Measurements from ENCODE around the gene OR5H1. TPM values are rescaled to one million over a fixed set of nuclear protein-coding genes. Genes with fewer than 3 reads are reported as not detected.
"Not testable (repeated sequence)": the region's sequence is repeated elsewhere in the genome, so short reads cannot be mapped to it uniquely, and the experiment has no call there.

OR5H1 gene
- total and polyA plus RNA-seq, 2 experiments from 2014 or later = not detected

- Histone ChIP-seq H3K4me1 (ENCODE audit: low read depth) (no peaks in the 10 kb centered on the region), H3K27ac (no peak overlapping the region), H3K4me3 (no peak overlapping the region), H3K27me3 (no peaks in the 10 kb centered on the region), H3K36me3 (no peaks in the 10 kb centered on the region), H3K9me3 (ENCODE audit: low read depth) (no peaks in the 10 kb centered on the region)
- DNase-seq (ENCODE audit: low read depth in 1 of 2, low spot score in 1 of 2) = no peak
- no peak for TF ChIP-seq CTCF (IDR thresholded peaks at IDR 0.05; ENCODE audit: low read depth, low read length)
Observed at GRCh38 chr3:98109807-98110549, 20.5 kb upstream of the OR5H1 start.

- H3K36me3 ChIP-seq = no peaks in the 10 kb centered on the region
- H3K4me1 ChIP-seq (ENCODE audit: low read depth) = no peaks in the 10 kb centered on the region
- H3K27ac ChIP-seq = no peak overlapping the region
- no peaks in the 10 kb centered on the region for H3K27me3 ChIP-seq
- no peak overlapping the region for H3K4me3 ChIP-seq
- DNase-seq (ENCODE audit: low read depth in 1 of 2, low spot score in 1 of 2) = no peak
- no peak for TF ChIP-seq CTCF (IDR thresholded peaks at IDR 0.05; ENCODE audit: low read depth, low read length)
- H3K9me3 ChIP-seq (ENCODE audit: low read depth) = no peaks in the 10 kb centered on the region
Observed at GRCh38 chr3:98110550-98110908, 20.0 kb upstream of the OR5H1 start.

- DNase-seq (ENCODE audit: low read depth in 1 of 2, low spot score in 1 of 2) = no peak
- TF ChIP-seq CTCF (IDR thresholded peaks at IDR 0.05; ENCODE audit: low read depth, low read length) = no peak
- H3K27me3 ChIP-seq = no peaks in the 10 kb centered on the region
- no peaks in the 10 kb centered on the region for H3K9me3 ChIP-seq (ENCODE audit: low read depth)
- H3K36me3 ChIP-seq = no peaks in the 10 kb centered on the region
- no peaks in the 10 kb centered on the region for H3K4me1 ChIP-seq (ENCODE audit: low read depth)
- H3K4me3 ChIP-seq = no peak overlapping the region
- H3K27ac ChIP-seq = no peak overlapping the region
Observed at GRCh38 chr3:98114264-98114663, 16.3 kb upstream of the OR5H1 start.

GRCh38 chr3:98115717-98116116, 14.8 kb upstream of the OR5H1 start:
- no peak for DNase-seq (ENCODE audit: low read depth in 1 of 2, low spot score in 1 of 2)
- H3K4me3 ChIP-seq = no peak overlapping the region
- no peaks in the 10 kb centered on the region for H3K36me3 ChIP-seq
- TF ChIP-seq CTCF (IDR thresholded peaks at IDR 0.05; ENCODE audit: low read depth, low read length) = no peak
- no peak overlapping the region for H3K27ac ChIP-seq
- no peaks in the 10 kb centered on the region for H3K9me3 ChIP-seq (ENCODE audit: low read depth)
- no peaks in the 10 kb centered on the region for H3K4me1 ChIP-seq (ENCODE audit: low read depth)
- H3K27me3 ChIP-seq = no peaks in the 10 kb centered on the region

GRCh38 chr3:98136631-98137030, 6.1 kb downstream of the OR5H1 start:
- H3K27ac ChIP-seq = no peak overlapping the region
- no peaks in the 10 kb centered on the region for H3K4me1 ChIP-seq (ENCODE audit: low read depth)
- H3K36me3 ChIP-seq = no peaks in the 10 kb centered on the region
- no peak for TF ChIP-seq CTCF (IDR thresholded peaks at IDR 0.05; ENCODE audit: low read depth, low read length)
- H3K4me3 ChIP-seq = no peak overlapping the region
- DNase-seq (ENCODE audit: low read depth in 1 of 2, low spot score in 1 of 2) = peak in 1 of 2 donors; percentile 14
- H3K27me3 ChIP-seq = no peaks in the 10 kb centered on the region
- H3K9me3 ChIP-seq (ENCODE audit: low read depth) = no peaks in the 10 kb centered on the region

GRCh38 chr3:98137826-98138557, 7.5 kb downstream of the OR5H1 start:
- not testable (repeated sequence) for H3K9me3 ChIP-seq (ENCODE audit: low read depth); DNase-seq (ENCODE audit: low read depth in 1 of 2, low spot score in 1 of 2); H3K36me3 ChIP-seq; H3K4me1 ChIP-seq (ENCODE audit: low read depth); H3K4me3 ChIP-seq; H3K27me3 ChIP-seq; H3K27ac ChIP-seq

All from cardiac muscle cell (in vitro differentiated cells and primary cell).